GM12891 (cell line): Measurements from ENCODE around the gene SLC3A2.

Experiments
- POLR2A ChIP-seq: IDR thresholded peaks from 2 replicates; pipeline ENCODE4 v1.6.1; 2011; ENCODE audit warnings: low read depth, low read length, control low read depth
- POLR2AphosphoS5 ChIP-seq: IDR thresholded peaks from 2 replicates; pipeline ENCODE4 v1.6.1; 2011; ENCODE audit warnings: low read depth, low read length, control low read depth
- TAF1 ChIP-seq: IDR thresholded peaks from 2 replicates; pipeline ENCODE4 v1.6.1; 2011; ENCODE audit warnings: low read depth, low read length, control low read depth

DNA sequence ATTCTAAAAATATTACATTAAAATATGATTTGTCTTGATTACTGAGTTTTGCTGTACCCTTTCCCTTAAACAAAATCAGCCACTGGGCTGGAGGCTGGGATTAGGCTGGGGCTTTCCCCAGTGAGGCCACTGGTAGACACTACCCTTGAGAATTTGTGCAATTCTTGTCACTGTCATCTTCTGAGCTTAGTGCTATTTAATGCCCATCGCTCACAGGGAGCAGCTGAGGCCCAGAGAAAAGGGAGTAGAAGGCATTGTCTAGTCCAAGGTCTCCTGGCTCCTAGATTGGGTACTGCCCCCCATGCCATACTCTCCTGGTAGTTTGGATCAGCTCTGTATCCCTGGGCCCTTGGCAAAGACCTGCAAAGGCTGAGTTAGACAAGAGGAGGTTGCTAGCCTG is 33.7 kb downstream of the SLC3A2 start:
- TF ChIP-seq POLR2A (no peak), TAF1 (no peak), POLR2AphosphoS5 (no peak)
